CD4-positive, alpha-beta memory T cell (primary cell): Measurements from ENCODE around the gene MYOZ1. TPM values are rescaled to one million over a fixed set of nuclear protein-coding genes. Genes with fewer than 3 reads are reported as not detected.

Source experiments
- CTCF ChIA-PET: fragments of 350-600 bp; sonication (Branson Sonifier 250); formaldehyde crosslinking; loops from one replicate; lab custom pipeline; 2021; ENCODE audit warnings: inconsistent platforms; ENCODE audit not compliant: partially characterized antibody; lab: Charles Lee
- POLR2A ChIA-PET: fragments of 350-600 bp; sonication (Branson Sonifier 250); formaldehyde crosslinking; loops from one replicate; lab custom pipeline; 2021; ENCODE audit not compliant: partially characterized antibody; lab: Charles Lee
- DNase-seq, 5 donors: peaks; one replicate each; pipeline versions ENCODE4 v3.0.0 to v3.0.0-alpha.2; 2020 to 2022; ENCODE audit warnings: mixed read lengths in 1 of 5
- H3K27ac ChIP-seq: one replicate; pipeline ENCODE4 v1.7.0; 2013; ENCODE audit warnings: low read depth, low read length
- H3K27me3 ChIP-seq: 2 replicates; pipeline ENCODE4 v1.7.0; 2013; ENCODE audit warnings: mild to moderate bottlenecking, low read length, moderate library complexity; ENCODE audit not compliant: insufficient read depth
- H3K36me3 ChIP-seq: 2 replicates; pipeline ENCODE4 v1.7.0; 2013; ENCODE audit warnings: mild to moderate bottlenecking, low read length, moderate library complexity; ENCODE audit not compliant: insufficient read depth
- H3K4me1 ChIP-seq: 2 replicates; pipeline ENCODE4 v1.7.0; 2013; ENCODE audit warnings: mild to moderate bottlenecking, low read length, moderate library complexity; ENCODE audit not compliant: insufficient read depth
- H3K4me3 ChIP-seq, 2 donors: one replicate each; pipeline ENCODE4 v1.7.0; 2013; ENCODE audit warnings: low read length in 2 of 2, mild to moderate bottlenecking in 1 of 2
- H3K9me3 ChIP-seq, 2 donors: one replicate each; pipeline ENCODE4 v1.7.0; 2013; ENCODE audit warnings: low read length in 2 of 2, control low read depth in 1 of 2; ENCODE audit not compliant: control insufficient read depth in 1 of 2
- H3K27ac Mint-ChIP-seq, 7 donors: one replicate each; pipeline ENCODE4 v1.8.0; 2020 to 2021; ENCODE audit warnings: mixed read lengths in 7 of 7, mild to moderate bottlenecking in 6 of 7, inconsistent platforms in 3 of 7, moderate library complexity in 3 of 7
- H3K27me3 Mint-ChIP-seq, 2 donors: one replicate each; pipeline ENCODE4 v1.8.0; 2020 to 2021; ENCODE audit warnings: mixed read lengths in 2 of 2
- H3K36me3 Mint-ChIP-seq, 2 donors: one replicate each; pipeline ENCODE4 v1.8.0; 2020 to 2021; ENCODE audit warnings: mixed read lengths in 2 of 2, inconsistent platforms in 1 of 2, mild to moderate bottlenecking in 1 of 2
- H3K4me1 Mint-ChIP-seq, 4 donors: one replicate each; pipeline ENCODE4 v1.8.0; 2020 to 2021; ENCODE audit warnings: mixed read lengths in 4 of 4, mild to moderate bottlenecking in 1 of 4
- H3K4me3 Mint-ChIP-seq, 8 donors: one replicate each; pipeline ENCODE4 v1.8.0; 2020 to 2021; ENCODE audit warnings: mixed read lengths in 8 of 8, mild to moderate bottlenecking in 7 of 8, moderate library complexity in 6 of 8, inconsistent platforms in 3 of 8
- H3K9me3 Mint-ChIP-seq, 8 donors: one replicate each; pipeline ENCODE4 v1.8.0; 2020 to 2021; ENCODE audit warnings: mixed read lengths in 8 of 8, mild to moderate bottlenecking in 5 of 8, inconsistent platforms in 3 of 8, moderate library complexity in 1 of 8
- intact Hi-C: fragments of 100-400 bp; cut with micrococcal nuclease; formaldehyde crosslinking; loops from one replicate; pipeline ENCODE4 v1.15.1; 2023
- polyA plus RNA-seq, 2 donors: library from polyadenylated mRNA; unstranded; fragments of 300-500 nt; fragmentation: Illumina TruSeq; gene quantifications; one replicate each; pipeline ENCODE4 v1.2.3, GENCODE V29; 2021
- total RNA-seq, 2 experiments: library from RNA; stranded (reverse); gene quantifications; one replicate each; pipeline ENCODE4 v1.2.3, GENCODE V29; 2021

MYOZ1 gene
- total and polyA plus RNA-seq, 4 experiments from 2014 or later, result not detected

- Mint-ChIP-seq H3K27ac (no peak overlapping the region), H3K27me3 (no peaks in the 10 kb centered on the region), H3K4me1 (peaks cover 11 to 28% (median 16%) of the 10 kb centered on the region in 4 donors), H3K9me3 (no peaks in the 10 kb centered on the region), H3K36me3 (no peaks in the 10 kb centered on the region), H3K4me3 (no peak overlapping the region)
- H3K27me3 ChIP-seq, result no peaks in the 10 kb centered on the region
- CTCF ChIA-PET, result interaction anchor here (0.7 kb wide), 1 partner anchor 50 kb away, joined by 3 read pairs; no protein-coding TSS in a partner anchor
- DNase-seq, result no peak
- H3K36me3 ChIP-seq, result no peaks in the 10 kb centered on the region
- H3K27ac ChIP-seq, result no peak overlapping the region
- H3K4me3 ChIP-seq, result no peak overlapping the region
- H3K9me3 ChIP-seq, result no peaks in the 10 kb centered on the region
- peaks cover 21% of the 10 kb centered on the region for H3K4me1 ChIP-seq
- POLR2A ChIA-PET, result no interaction called here
- intact Hi-C loops, result no loop called here
Measured at GRCh38 chr10:73593812-73594211, 47.5 kb downstream of the MYOZ1 start.

- DNase-seq, result no peak
- ChIA-PET CTCF (no interaction called here), POLR2A (no interaction called here)
- intact Hi-C loops, result no loop called here
- H3K4me1 ChIP-seq, result peaks cover 21% of the 10 kb centered on the region
- Mint-ChIP-seq H3K4me1 (peaks cover 11 to 28% (median 16%) of the 10 kb centered on the region in 4 donors), H3K4me3 (peak overlapping the region in 1 of 8 donors; percentile 10), H3K27ac (no peak overlapping the region), H3K27me3 (no peaks in the 10 kb centered on the region), H3K9me3 (no peaks in the 10 kb centered on the region), H3K36me3 (no peaks in the 10 kb centered on the region)
- no peaks in the 10 kb centered on the region for H3K36me3 ChIP-seq
- H3K4me3 ChIP-seq, result no peak overlapping the region
- no peak overlapping the region for H3K27ac ChIP-seq
- H3K27me3 ChIP-seq, result no peaks in the 10 kb centered on the region
- H3K9me3 ChIP-seq, result no peaks in the 10 kb centered on the region
Measured at GRCh38 chr10:73593110-73593509, 48.2 kb downstream of the MYOZ1 start.

- Mint-ChIP-seq H3K9me3 (no peaks in the 10 kb centered on the region), H3K4me3 (peak overlapping the region in 7 of 8 donors; percentile 68 to 79 (median 76)), H3K36me3 (no peaks in the 10 kb centered on the region), H3K27ac (peak overlapping the region; percentile 24 to 86 (median 74)), H3K4me1 (peaks cover 11 to 28% (median 16%) of the 10 kb centered on the region in 4 donors), H3K27me3 (no peaks in the 10 kb centered on the region)
- H3K27ac ChIP-seq, result no peak overlapping the region
- intact Hi-C loops, result no loop called here
- peaks cover 21% of the 10 kb centered on the region for H3K4me1 ChIP-seq
- ChIA-PET POLR2A (interaction anchor here (1.1 to 1.5 kb wide), 2 partner anchors 34 to 96 kb away, joined by 4 to 8 read pairs; partner anchors contain the start of gene PPP3CB), CTCF (no interaction called here)
- no peaks in the 10 kb centered on the region for H3K36me3 ChIP-seq
- DNase-seq, result peak in 2 of 5 donors; percentile 10 to 12
- H3K27me3 ChIP-seq, result no peaks in the 10 kb centered on the region
- H3K9me3 ChIP-seq, result no peaks in the 10 kb centered on the region
- peak overlapping the region in 1 of 2 donors; percentile 8 for H3K4me3 ChIP-seq
Measured at GRCh38 chr10:73591935-73592699, 49.2 kb downstream of the MYOZ1 start.

- POLR2A ChIA-PET, result interaction anchor here (0.7 to 1.5 kb wide), 4 partner anchors 35 to 1507 kb away, joined by 3 to 8 read pairs (median 4); partner anchors contain the start of gene PPP3CB
- peak in 4 of 5 donors; percentile 17 to 41 (median 28) for DNase-seq
- CTCF ChIA-PET, result interaction anchor here (1.3 kb wide), 1 partner anchor 53 kb away, joined by 3 read pairs; no protein-coding TSS in a partner anchor
- no peak within 1 kb of the TSS for H3K27ac ChIP-seq
- Mint-ChIP-seq H3K27me3 (no peaks in the 10 kb centered on the region), H3K4me1 (peaks cover 11 to 28% (median 16%) of the 10 kb centered on the region in 4 donors), H3K36me3 (no peaks in the 10 kb centered on the region), H3K4me3 (peak within 1 kb of the TSS; percentile 55 to 79 (median 74)), H3K9me3 (no peaks in the 10 kb centered on the region), H3K27ac (peak within 1 kb of the TSS; percentile 24 to 86 (median 76))
- no peaks in the 10 kb centered on the region for H3K27me3 ChIP-seq
- peak within 1 kb of the TSS in 1 of 2 donors; percentile 8 for H3K4me3 ChIP-seq
- H3K9me3 ChIP-seq, result no peaks in the 10 kb centered on the region
- H3K36me3 ChIP-seq, result no peaks in the 10 kb centered on the region
- peaks cover 21% of the 10 kb centered on the region for H3K4me1 ChIP-seq
- intact Hi-C loops, result no loop called here
Measured at GRCh38 chr10:73590881-73591799, 50.1 kb downstream of the MYOZ1 start, which contains the start of gene USP54. Gene USP54 (minus strand): TSS chr10:73591342. CDS start chr10:73575658, 15,684 bp downstream.

GRCh38 chr10:73589563-73590126 is 51.6 kb downstream of the MYOZ1 start:
- Mint-ChIP-seq H3K27me3 (no peaks in the 10 kb centered on the region), H3K27ac (peak overlapping the region in 1 of 7 donors; percentile 18), H3K9me3 (no peaks in the 10 kb centered on the region), H3K4me1 (peaks cover 11 to 28% (median 16%) of the 10 kb centered on the region in 4 donors), H3K36me3 (no peaks in the 10 kb centered on the region), H3K4me3 (no peak overlapping the region)
- H3K4me1 ChIP-seq, result peaks cover 21% of the 10 kb centered on the region
- POLR2A ChIA-PET, result no interaction called here
- no peak overlapping the region for H3K27ac ChIP-seq
- intact Hi-C loops, result no loop called here
- DNase-seq, result no peak
- H3K27me3 ChIP-seq, result no peaks in the 10 kb centered on the region
- H3K4me3 ChIP-seq, result no peak overlapping the region
- H3K9me3 ChIP-seq, result no peaks in the 10 kb centered on the region
- CTCF ChIA-PET, result no interaction called here
- no peaks in the 10 kb centered on the region for H3K36me3 ChIP-seq

- Mint-ChIP-seq H3K27me3 (no peaks in the 10 kb centered on the region), H3K27ac (peak overlapping the region in 1 of 7 donors; percentile 1), H3K4me3 (no peak overlapping the region), H3K36me3 (no peaks in the 10 kb centered on the region), H3K4me1 (peaks cover 11 to 28% (median 16%) of the 10 kb centered on the region in 4 donors), H3K9me3 (no peaks in the 10 kb centered on the region)
- Histone ChIP-seq H3K36me3 (no peaks in the 10 kb centered on the region), H3K4me3 (no peak overlapping the region), H3K27me3 (no peaks in the 10 kb centered on the region), H3K4me1 (peaks cover 21% of the 10 kb centered on the region), H3K27ac (no peak overlapping the region), H3K9me3 (no peaks in the 10 kb centered on the region)
- ChIA-PET POLR2A (no interaction called here), CTCF (no interaction called here)
- no peak for DNase-seq
- intact Hi-C loops, result no loop called here
Measured at GRCh38 chr10:73588656-73589055, 52.6 kb downstream of the MYOZ1 start.
